IPS-NIHi7 (cell line): ENCODE measurements around the gene PIP4K2A.

ENCODE experiments used
- DNase-seq: peaks from one replicate; pipeline ENCODE4 v3.0.0; 2012; ENCODE audit warnings: mixed read lengths; ENCODE audit errors: extremely low spot score

PIP4K2A gene

GRCh38 chr10:22666287-22667092 lies 47.9 kb downstream of the PIP4K2A start:
- no peak for DNase-seq

GRCh38 chr10:22665329-22665728 lies 49.0 kb downstream of the PIP4K2A start:
- no peak for DNase-seq

- DNase-seq: no peak
Observed at GRCh38 chr10:22662733-22663330, 51.5 kb downstream of the PIP4K2A start.

- no peak for DNase-seq
Observed at GRCh38 chr10:22659866-22660265, 54.5 kb downstream of the PIP4K2A start.

- DNase-seq: no peak
Observed at GRCh38 chr10:22658745-22659410, 55.5 kb downstream of the PIP4K2A start.

GRCh38 chr10:22657566-22658225 lies 56.7 kb downstream of the PIP4K2A start:
- no peak for DNase-seq

GRCh38 chr10:22657024-22657423 lies 57.4 kb downstream of the PIP4K2A start:
- DNase-seq: no peak

- no peak for DNase-seq
Observed at GRCh38 chr10:22656036-22656435, 58.3 kb downstream of the PIP4K2A start.

- no peak for DNase-seq
Observed at GRCh38 chr10:22655312-22655981, 58.9 kb downstream of the PIP4K2A start.

GRCh38 chr10:22652988-22653481 lies 61.3 kb downstream of the PIP4K2A start:
- DNase-seq: no peak

GRCh38 chr10:22651276-22651980 lies 63.0 kb downstream of the PIP4K2A start:
- DNase-seq: no peak

- no peak for DNase-seq
Observed at GRCh38 chr10:22649994-22650393, 64.4 kb downstream of the PIP4K2A start.

- DNase-seq: no peak
Observed at GRCh38 chr10:22649390-22649841, 65.0 kb downstream of the PIP4K2A start.

GRCh38 chr10:22648547-22648961 lies 65.8 kb downstream of the PIP4K2A start:
- no peak for DNase-seq

GRCh38 chr10:22647244-22647643 lies 67.1 kb downstream of the PIP4K2A start:
- DNase-seq: no peak

- DNase-seq: no peak
Observed at GRCh38 chr10:22646388-22646853, 68.0 kb downstream of the PIP4K2A start.

GRCh38 chr10:22644222-22644621 lies 70.2 kb downstream of the PIP4K2A start:
- no peak for DNase-seq

GRCh38 chr10:22643775-22644174 lies 70.6 kb downstream of the PIP4K2A start:
- no peak for DNase-seq

GRCh38 chr10:22643116-22643515 lies 71.3 kb downstream of the PIP4K2A start:
- DNase-seq: no peak

GRCh38 chr10:22641743-22642142 lies 72.6 kb downstream of the PIP4K2A start:
- no peak for DNase-seq

- no peak for DNase-seq
Observed at GRCh38 chr10:22640359-22640758, 74.0 kb downstream of the PIP4K2A start.
